OCI-LY7 (cell line): ENCODE results near the gene NEDD1. TPM values are rescaled to one million over a fixed set of nuclear protein-coding genes. Genes with fewer than 3 reads are reported as not detected.

Experiments
- BruUV-seq: library from RNA; stranded (reverse); fragments of 400-500 nt; replicated peaks from 2 replicates; lab custom pipeline; 2021; lab: Mats Ljungman, UMichigan
- CTCF ChIA-PET: fragments of 300-600 bp; sonication (Branson Sonifier 250); formaldehyde crosslinking; loops from one replicate; lab custom pipeline; 2022; ENCODE audit warnings: antibody characterized with exemption; ENCODE audit not compliant: unreplicated experiment; lab: Charles Lee
- POLR2A ChIA-PET: fragments of 300-600 bp; sonication (Branson Sonifier 250); formaldehyde crosslinking; loops from one replicate; lab custom pipeline; 2022; ENCODE audit warnings: antibody characterized with exemption; lab: Charles Lee
- DNase-seq: peaks from one replicate; pipeline ENCODE4 v3.0.0-alpha.2; 2015; ENCODE audit warnings: low spot score
- H2AFZ ChIP-seq: fragments of 200-600 bp; sonication (generic), shearing (Covaris generic); 2 replicates; pipeline ENCODE4 v1.6.1; 2014; ENCODE audit warnings: mild to moderate bottlenecking, antibody characterized with exemption, low read length, moderate library complexity
- H3K27ac ChIP-seq: fragments of 200-600 bp; sonication (generic); 2 replicates; pipeline ENCODE4 v1.5.1; 2014; ENCODE audit warnings: mixed run types, low read depth, mild to moderate bottlenecking, moderate library complexity, low read length, inconsistent platforms; ENCODE audit not compliant: poor library complexity, severe bottlenecking
- H3K36me3 ChIP-seq: fragments of 200-600 bp; sonication (generic); 2 replicates; pipeline ENCODE4 v1.6.1; 2014; ENCODE audit warnings: mild to moderate bottlenecking, antibody characterized with exemption, low read length, moderate library complexity, mixed read lengths; ENCODE audit not compliant: insufficient read depth
- H3K4me1 ChIP-seq: fragments of 200-600 bp; sonication (generic); 2 replicates; pipeline ENCODE4 v1.5.1; 2014; ENCODE audit warnings: mild to moderate bottlenecking, low read length; ENCODE audit not compliant: insufficient read depth, poor library complexity, severe bottlenecking
- H3K4me2 ChIP-seq: fragments of 200-600 bp; sonication (generic); 2 replicates; pipeline ENCODE4 v1.6.1; 2014; ENCODE audit warnings: mild to moderate bottlenecking, low read length
- H3K4me3 ChIP-seq: fragments of 200-600 bp; sonication (generic); 2 replicates; pipeline ENCODE4 v1.5.1; 2014; ENCODE audit warnings: mild to moderate bottlenecking, low read depth, low read length; ENCODE audit not compliant: poor library complexity, severe bottlenecking
- H3K79me2 ChIP-seq: fragments of 200-600 bp; sonication (generic); 2 replicates; pipeline ENCODE4 v1.6.1; 2016; ENCODE audit warnings: low read depth, mild to moderate bottlenecking, low read length, moderate library complexity, mixed read lengths; ENCODE audit not compliant: insufficient read depth
- H3K9me2 ChIP-seq: fragments of 200-600 bp; sonication (generic); 2 replicates; pipeline ENCODE4 v1.6.1; 2016; ENCODE audit warnings: mild to moderate bottlenecking, low read length, mixed read lengths; ENCODE audit not compliant: insufficient read depth
- H3K9me3 ChIP-seq: fragments of 200-600 bp; sonication (generic); 2 replicates; pipeline ENCODE4 v1.6.1; 2014; ENCODE audit warnings: mild to moderate bottlenecking, mixed run types, low read length, mixed read lengths
- H4K20me1 ChIP-seq: fragments of 200-600 bp; sonication (generic); 2 replicates; pipeline ENCODE4 v1.6.1; 2014; ENCODE audit warnings: mild to moderate bottlenecking, antibody characterized with exemption, low read length, moderate library complexity, mixed read lengths; ENCODE audit not compliant: insufficient read depth
- EZH2phosphoT487 ChIP-seq: fragments of 200-600 bp; sonication (generic); IDR thresholded peaks from 2 replicates; pipeline ENCODE4 v1.6.1; 2018; ENCODE audit warnings: low read depth, borderline replicate concordance, mild to moderate bottlenecking, mixed run types, antibody characterized with exemption, low read length, moderate library complexity, mixed read lengths
- intact Hi-C: fragments of 100-400 bp; cut with micrococcal nuclease; formaldehyde crosslinking; loops from one replicate; pipeline ENCODE4 v1.10.0; 2022; ENCODE audit not compliant: unreplicated experiment
- total RNA-seq, 2 experiments: library from RNA; depleted of rRNA in 1 of 2; stranded (reverse); fragments of >200 nt in 1 of 2; shearing (Covaris generic) in 1 of 2; gene quantifications; 2 replicates each; pipeline ENCODE4 v1.2.3, GENCODE V29; 2014 to 2022
- TF ChIP-seq, protein P1 (sequence below): fragments of 200-600 bp; sonication (generic); conservative IDR thresholded peaks from 2 replicates; pipeline ENCODE4 v1.5.1; 2014; ENCODE audit warnings: mild to moderate bottlenecking, antibody characterized with exemption, low read length, moderate library complexity, mixed read lengths

The NEDD1 gene
- total RNA-seq, 2 experiments from 2014 or later: 32.8 to 39.2 TPM

GRCh38 chr12:96982671-96983070 is 75.6 kb downstream of the NEDD1 start:
- POLR2A ChIA-PET: interaction anchor here (1.1 to 1.4 kb wide), 2 partner anchors 9 to 11 kb away, joined by 4 read pairs; no protein-coding TSS in a partner anchor
- TF ChIP-seq EZH2phosphoT487: no peak
- TF ChIP-seq, protein P1, sequence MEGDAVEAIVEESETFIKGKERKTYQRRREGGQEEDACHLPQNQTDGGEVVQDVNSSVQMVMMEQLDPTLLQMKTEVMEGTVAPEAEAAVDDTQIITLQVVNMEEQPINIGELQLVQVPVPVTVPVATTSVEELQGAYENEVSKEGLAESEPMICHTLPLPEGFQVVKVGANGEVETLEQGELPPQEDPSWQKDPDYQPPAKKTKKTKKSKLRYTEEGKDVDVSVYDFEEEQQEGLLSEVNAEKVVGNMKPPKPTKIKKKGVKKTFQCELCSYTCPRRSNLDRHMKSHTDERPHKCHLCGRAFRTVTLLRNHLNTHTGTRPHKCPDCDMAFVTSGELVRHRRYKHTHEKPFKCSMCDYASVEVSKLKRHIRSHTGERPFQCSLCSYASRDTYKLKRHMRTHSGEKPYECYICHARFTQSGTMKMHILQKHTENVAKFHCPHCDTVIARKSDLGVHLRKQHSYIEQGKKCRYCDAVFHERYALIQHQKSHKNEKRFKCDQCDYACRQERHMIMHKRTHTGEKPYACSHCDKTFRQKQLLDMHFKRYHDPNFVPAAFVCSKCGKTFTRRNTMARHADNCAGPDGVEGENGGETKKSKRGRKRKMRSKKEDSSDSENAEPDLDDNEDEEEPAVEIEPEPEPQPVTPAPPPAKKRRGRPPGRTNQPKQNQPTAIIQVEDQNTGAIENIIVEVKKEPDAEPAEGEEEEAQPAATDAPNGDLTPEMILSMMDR: no peak
- H3K4me2 ChIP-seq: no peak overlapping the region
- H3K79me2 ChIP-seq: no peaks in the 10 kb centered on the region
- H3K9me3 ChIP-seq: no peaks in the 10 kb centered on the region
- H3K4me3 ChIP-seq: no peak overlapping the region
- no peaks in the 10 kb centered on the region for H3K36me3 ChIP-seq
- intact Hi-C loops: no loop called here
- no peak overlapping the region for H2AFZ ChIP-seq
- H4K20me1 ChIP-seq: no peaks in the 10 kb centered on the region
- peaks cover 3% of the 10 kb centered on the region for H3K4me1 ChIP-seq
- no peak for DNase-seq
- CTCF ChIA-PET: no interaction called here
- no TSS peak for BruUV-seq
- no peaks in the 10 kb centered on the region for H3K9me2 ChIP-seq
- H3K27ac ChIP-seq: no peak overlapping the region

DNA sequence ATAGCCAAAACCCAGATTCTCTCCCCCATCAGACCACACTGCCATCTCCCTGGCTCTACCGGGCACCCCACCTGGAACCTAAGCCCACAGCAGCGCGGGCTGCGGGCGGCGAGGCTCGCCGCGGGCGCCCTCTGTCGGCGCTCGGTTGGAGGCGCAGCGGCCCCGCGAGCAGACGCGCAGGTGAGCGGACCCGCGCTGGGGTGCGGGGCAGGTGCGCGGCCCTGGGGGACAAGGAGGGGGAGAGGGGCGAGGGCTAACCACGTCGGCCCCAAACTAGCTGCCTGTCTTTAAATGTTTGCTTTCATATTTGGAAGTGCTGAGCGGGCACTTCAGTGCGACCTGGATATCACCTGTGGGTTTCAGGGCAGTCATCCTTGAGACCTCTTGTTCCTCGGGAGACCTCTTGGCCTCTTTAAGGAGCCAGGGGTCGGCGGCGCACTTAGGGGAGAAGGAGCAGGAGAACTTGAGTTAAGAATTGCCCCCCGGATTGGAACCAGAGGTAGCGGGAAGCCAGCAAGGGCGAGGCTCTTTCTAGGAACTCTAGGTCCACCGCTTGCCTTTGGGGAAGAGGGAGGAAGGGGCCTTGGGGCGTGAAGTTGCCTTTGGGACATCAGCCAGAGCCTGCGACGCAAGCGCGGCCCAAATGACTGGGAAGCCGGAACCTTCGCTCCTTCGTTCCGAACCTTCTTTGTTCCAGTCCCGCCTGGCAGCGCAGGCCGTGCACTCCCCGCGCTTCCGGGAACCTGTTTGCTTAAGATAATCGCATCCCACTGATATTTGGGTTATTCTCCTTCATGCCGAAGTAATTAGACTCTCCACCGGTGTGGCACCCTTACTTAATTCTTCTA is 78.7 kb downstream of the NEDD1 start:
- no peaks in the 10 kb centered on the region for H3K9me2 ChIP-seq
- TF ChIP-seq, protein P1: peak; percentile 82
- TF ChIP-seq EZH2phosphoT487: no peak
- no TSS peak for BruUV-seq
- no peak overlapping the region; the same call in 1 of the 2 replicates for H2AFZ ChIP-seq
- H3K4me1 ChIP-seq: peaks cover 3% of the 10 kb centered on the region
- no peak overlapping the region for H3K4me3 ChIP-seq
- ChIA-PET CTCF (no interaction called here), POLR2A (interaction anchor here (1.1 kb wide), 1 partner anchor 12 kb away, joined by 4 read pairs; no protein-coding TSS in a partner anchor)
- no peak overlapping the region for H3K27ac ChIP-seq
- no peaks in the 10 kb centered on the region for H3K79me2 ChIP-seq
- peak; percentile 27 for DNase-seq
- no peaks in the 10 kb centered on the region for H4K20me1 ChIP-seq
- intact Hi-C loops: loop anchor here (5.0 kb wide), 3 partner anchors 322 to 1412 kb away; no protein-coding TSS in a partner anchor
- H3K9me3 ChIP-seq: no peaks in the 10 kb centered on the region
- H3K36me3 ChIP-seq: no peaks in the 10 kb centered on the region
- H3K4me2 ChIP-seq: no peak overlapping the region
